Calu3 (cell line): ENCODE measurements around the gene CYBRD1. TPM values are rescaled to one million over a fixed set of nuclear protein-coding genes. Genes with fewer than 3 reads are reported as not detected.

Experiments
- BruUV-seq: library from RNA; stranded (reverse); fragments of 400-500 nt; replicated peaks from 2 replicates; lab custom pipeline; 2021; lab: Mats Ljungman, UMichigan
- CTCF ChIA-PET: fragments of 300-600 bp; sonication (Branson Sonifier 250); formaldehyde crosslinking; loops from one replicate; lab custom pipeline; 2022; ENCODE audit warnings: antibody characterized with exemption; lab: Charles Lee
- DNase-seq: peaks from one replicate; pipeline ENCODE4 v3.0.0; 2022
- H3K27ac Mint-ChIP-seq: one replicate; pipeline ENCODE4 v1.8.0; 2022; ENCODE audit warnings: mixed read lengths; ENCODE audit not compliant: unreplicated experiment
- H3K27me3 Mint-ChIP-seq: one replicate; pipeline ENCODE4 v1.8.0; 2022; ENCODE audit warnings: mixed read lengths; ENCODE audit not compliant: unreplicated experiment
- H3K36me3 Mint-ChIP-seq: one replicate; pipeline ENCODE4 v1.8.0; 2022; ENCODE audit warnings: mild to moderate bottlenecking, moderate library complexity, mixed read lengths; ENCODE audit not compliant: insufficient read depth, unreplicated experiment
- H3K4me1 Mint-ChIP-seq: one replicate; pipeline ENCODE4 v1.8.0; 2022; ENCODE audit warnings: mild to moderate bottlenecking, low read depth, mixed read lengths; ENCODE audit not compliant: unreplicated experiment
- H3K4me3 Mint-ChIP-seq: one replicate; pipeline ENCODE4 v1.8.0; 2022; ENCODE audit warnings: mild to moderate bottlenecking, low read depth, moderate library complexity, mixed read lengths; ENCODE audit not compliant: unreplicated experiment
- H3K9me3 Mint-ChIP-seq: one replicate; pipeline ENCODE4 v1.8.0; 2022; ENCODE audit warnings: low read depth, mixed read lengths; ENCODE audit not compliant: unreplicated experiment
- CTCF ChIP-seq: fragments of 200-600 bp; IDR thresholded peaks from one replicate; pipeline ENCODE4 v1.8.0; 2022; ENCODE audit warnings: antibody characterized with exemption; ENCODE audit not compliant: unreplicated experiment
- intact Hi-C: fragments of 100-400 bp; cut with micrococcal nuclease; formaldehyde crosslinking; loops from one replicate; pipeline ENCODE4 v1.10.0; 2022; ENCODE audit not compliant: unreplicated experiment
- total RNA-seq: library from RNA; stranded (reverse); gene quantifications from 2 replicates; pipeline ENCODE4 v1.2.3, GENCODE V29; 2022

The CYBRD1 gene
- total RNA-seq, 1 experiment from 2014 or later, result 2.6 TPM

GRCh38 chr2:171564463-171564862 is 42.2 kb downstream of the CYBRD1 start:
- no peaks in the 10 kb centered on the region for H3K4me1 Mint-ChIP-seq
- TF ChIP-seq CTCF, result no peak
- H3K9me3 Mint-ChIP-seq, result no peaks in the 10 kb centered on the region
- no peak overlapping the region for H3K4me3 Mint-ChIP-seq
- no peak overlapping the region for H3K27ac Mint-ChIP-seq
- DNase-seq, result no peak
- no TSS peak for BruUV-seq
- intact Hi-C loops, result no loop called here
- CTCF ChIA-PET, result no interaction called here
- H3K27me3 Mint-ChIP-seq, result peaks cover 25% of the 10 kb centered on the region
- H3K36me3 Mint-ChIP-seq, result no peaks in the 10 kb centered on the region

- BruUV-seq, result no TSS peak
- TF ChIP-seq CTCF, result no peak
- intact Hi-C loops, result no loop called here
- no peak overlapping the region for H3K27ac Mint-ChIP-seq
- no peak overlapping the region for H3K4me3 Mint-ChIP-seq
- no peaks in the 10 kb centered on the region for H3K36me3 Mint-ChIP-seq
- H3K4me1 Mint-ChIP-seq, result no peaks in the 10 kb centered on the region
- H3K9me3 Mint-ChIP-seq, result no peaks in the 10 kb centered on the region
- CTCF ChIA-PET, result interaction anchor here (0.8 kb wide), 1 partner anchor 9 kb away, joined by 3 read pairs; no protein-coding TSS in a partner anchor
- no peak for DNase-seq
- peaks cover 25% of the 10 kb centered on the region for H3K27me3 Mint-ChIP-seq
These were observed 43.8 kb downstream of the CYBRD1 start for GRCh38 chr2:171566057-171566456.

- Mint-ChIP-seq H3K9me3 (no peaks in the 10 kb centered on the region), H3K36me3 (no peaks in the 10 kb centered on the region), H3K4me3 (no peak overlapping the region), H3K27ac (no peak overlapping the region), H3K4me1 (no peaks in the 10 kb centered on the region), H3K27me3 (peaks cover 28% of the 10 kb centered on the region)
- no peak for TF ChIP-seq CTCF
- no TSS peak for BruUV-seq
- intact Hi-C loops, result no loop called here
- no peak for DNase-seq
- CTCF ChIA-PET, result interaction anchor here (0.8 kb wide), 1 partner anchor 9 kb away, joined by 3 read pairs; no protein-coding TSS in a partner anchor
These were observed 44.5 kb downstream of the CYBRD1 start for GRCh38 chr2:171566753-171567152.

GRCh38 chr2:171568089-171568488 is 45.8 kb downstream of the CYBRD1 start:
- H3K9me3 Mint-ChIP-seq, result no peaks in the 10 kb centered on the region
- no peak for DNase-seq
- H3K4me3 Mint-ChIP-seq, result no peak overlapping the region
- BruUV-seq, result no TSS peak
- CTCF ChIA-PET, result interaction anchor here (0.7 to 1.1 kb wide), 3 partner anchors 12 to 785 kb away, joined by 3 to 5 read pairs (median 3); no protein-coding TSS in a partner anchor
- no peaks in the 10 kb centered on the region for H3K4me1 Mint-ChIP-seq
- no peaks in the 10 kb centered on the region for H3K36me3 Mint-ChIP-seq
- intact Hi-C loops, result no loop called here
- H3K27ac Mint-ChIP-seq, result no peak overlapping the region
- peaks cover 28% of the 10 kb centered on the region for H3K27me3 Mint-ChIP-seq
- no peak for TF ChIP-seq CTCF
